Sigmoid colon (tissue), 7 donors: ENCODE data around the gene SETMAR. TPM values are rescaled to one million over a fixed set of nuclear protein-coding genes. Genes with fewer than 3 reads are reported as not detected.
A peak's percentile ranks its signal among the peaks of the same experiment; 100 is the strongest.

Experiments
- DNase-seq: peaks from one replicate; pipeline ENCODE4 v3.0.0-alpha.2; 2019
- H3K27ac ChIP-seq, 4 donors: fragments of 200-600 bp; sonication (generic); one replicate each; pipeline ENCODE4 v1.5.1; 2016 to 2019; ENCODE audit warnings: mild to moderate bottlenecking in 1 of 4
- H3K27me3 ChIP-seq, 3 donors: fragments of 200-600 bp; sonication (generic); one replicate each; pipeline ENCODE4 v1.5.1; 2019; ENCODE audit warnings: mild to moderate bottlenecking in 1 of 3
- H3K36me3 ChIP-seq, 4 donors: fragments of 200-600 bp; sonication (generic); one replicate each; pipeline ENCODE4 v1.5.1; 2016 to 2019
- H3K4me1 ChIP-seq, 4 donors: fragments of 200-600 bp; sonication (generic); one replicate each; pipeline ENCODE4 v1.5.1; 2017 to 2019
- H3K4me3 ChIP-seq, 4 donors: fragments of 200-600 bp; sonication (generic); one replicate each; pipeline ENCODE4 v1.5.1; 2017 to 2019; ENCODE audit warnings: mild to moderate bottlenecking in 2 of 4, moderate library complexity in 1 of 4
- H3K9me3 ChIP-seq, 4 donors: fragments of 200-600 bp in 3 of 4; sonication (generic) in 3 of 4; one replicate each; pipeline versions ENCODE4 v1.5.1 to v1.6.1; 2013 to 2019
- CTCF ChIP-seq, 4 experiments: fragments of 450-650 bp in 3 of 4; fragments of 200-600 bp in 1 of 4; IDR thresholded peaks; one replicate each; pipeline ENCODE4 v1.5.1; 2016 to 2019; ENCODE audit warnings: antibody characterized with exemption in 4 of 4, mild to moderate bottlenecking in 3 of 4, moderate library complexity in 2 of 4
- EP300 ChIP-seq, 4 donors: sonication (generic); formaldehyde crosslinking; IDR thresholded peaks; one replicate each; pipeline ENCODE4 v1.6.1; 2017; ENCODE audit warnings: antibody characterized with exemption in 4 of 4
- POLR2A ChIP-seq, 2 donors: fragments of 450-650 bp; IDR thresholded peaks; one replicate each; pipeline ENCODE4 v1.6.1; 2016; ENCODE audit warnings: antibody characterized with exemption in 2 of 2, mild to moderate bottlenecking in 2 of 2, moderate library complexity in 2 of 2
- POLR2AphosphoS5 ChIP-seq, 4 donors: sonication (generic); formaldehyde crosslinking; IDR thresholded peaks; one replicate each; pipeline ENCODE4 v1.6.1; 2017; ENCODE audit warnings: antibody characterized with exemption in 4 of 4
- WGBS, 2 donors: extraction: QIAGEN DNeasy Blood & Tissue Kit; methylation state at CpG; one replicate each; pipeline ENCODE4 v1.1.7; 2013; 5-methylcytosine and 5-hydroxymethylcytosine counted together
- intact Hi-C: fragments of 100-400 bp; cut with DNase I; formaldehyde crosslinking; loops from one replicate; pipeline ENCODE4 v1.15.1; 2023
- polyA plus RNA-seq, 3 donors: library from polyadenylated mRNA; stranded (reverse); fragments of 200-250 nt; gene quantifications; one replicate each; pipeline ENCODE4 v1.2.3, GENCODE V29; 2013
- total RNA-seq, 4 donors: library from RNA; depleted of rRNA; stranded (reverse); fragments of >200 nt; gene quantifications; one replicate each; pipeline ENCODE4 v1.1.0, GENCODE V29; 2016
- donor health status: healthy with polysubstance abuse.
- donor health status: Bipolar disorder and iron deficiency.
- donor health status: healthy.

The SETMAR gene
- total and polyA plus RNA-seq, 7 donors = 8.8 to 36.4 (median 15.3) TPM

DNA sequence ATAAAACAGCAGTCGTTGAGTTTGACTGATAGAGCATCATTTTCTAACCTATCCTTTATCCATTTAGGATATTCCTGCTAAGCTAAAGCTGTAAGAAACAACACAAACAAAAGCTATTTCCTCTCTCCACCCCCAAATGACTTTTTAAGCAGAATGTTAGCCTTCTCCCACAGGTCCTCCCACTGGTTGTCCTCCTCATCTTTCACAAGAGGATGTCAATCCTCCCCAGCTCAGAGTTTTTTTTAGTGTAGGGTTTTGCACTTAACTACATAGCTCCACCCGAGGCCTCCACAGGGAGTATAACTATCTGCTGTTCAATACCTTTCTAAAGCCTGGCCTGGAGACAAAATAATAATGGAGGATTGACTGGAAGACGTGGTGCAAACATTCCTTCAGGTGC, 7.8 kb downstream of the SETMAR start:
- TF ChIP-seq EP300 (IDR thresholded peaks at IDR 0.05) = no peak
- no peak for TF ChIP-seq POLR2A (IDR thresholded peaks at IDR 0.05)
- no peak for TF ChIP-seq POLR2AphosphoS5 (IDR thresholded peaks at IDR 0.05)
- no peak for TF ChIP-seq CTCF (IDR thresholded peaks at IDR 0.05)
- H3K9me3 ChIP-seq = no peaks in the 10 kb centered on the region
- no peak for DNase-seq
- peaks cover 0 to 29% (median 22%) of the 10 kb centered on the region in 4 donors for H3K4me1 ChIP-seq
- no peak overlapping the region for H3K4me3 ChIP-seq
- H3K27me3 ChIP-seq = no peaks in the 10 kb centered on the region
- intact Hi-C loops = no loop called here
- 80 to 86% methylated on average over 3 of the region's 3 CpGs for WGBS, 2 donors
- peaks cover 0 to 24% (median 0%) of the 10 kb centered on the region in 4 donors for H3K36me3 ChIP-seq
- H3K27ac ChIP-seq = no peak overlapping the region

- peaks cover 0 to 25% (median 17%) of the 10 kb centered on the region in 4 donors for H3K4me1 ChIP-seq
- TF ChIP-seq POLR2AphosphoS5 (IDR thresholded peaks at IDR 0.05) (no peak), POLR2A (IDR thresholded peaks at IDR 0.05) (no peak), EP300 (IDR thresholded peaks at IDR 0.05) (no peak), CTCF (IDR thresholded peaks at IDR 0.05) (no peak)
These were observed 8.3 kb downstream of the SETMAR start for GRCh38 chr3:4311496-4311895.

DNA sequence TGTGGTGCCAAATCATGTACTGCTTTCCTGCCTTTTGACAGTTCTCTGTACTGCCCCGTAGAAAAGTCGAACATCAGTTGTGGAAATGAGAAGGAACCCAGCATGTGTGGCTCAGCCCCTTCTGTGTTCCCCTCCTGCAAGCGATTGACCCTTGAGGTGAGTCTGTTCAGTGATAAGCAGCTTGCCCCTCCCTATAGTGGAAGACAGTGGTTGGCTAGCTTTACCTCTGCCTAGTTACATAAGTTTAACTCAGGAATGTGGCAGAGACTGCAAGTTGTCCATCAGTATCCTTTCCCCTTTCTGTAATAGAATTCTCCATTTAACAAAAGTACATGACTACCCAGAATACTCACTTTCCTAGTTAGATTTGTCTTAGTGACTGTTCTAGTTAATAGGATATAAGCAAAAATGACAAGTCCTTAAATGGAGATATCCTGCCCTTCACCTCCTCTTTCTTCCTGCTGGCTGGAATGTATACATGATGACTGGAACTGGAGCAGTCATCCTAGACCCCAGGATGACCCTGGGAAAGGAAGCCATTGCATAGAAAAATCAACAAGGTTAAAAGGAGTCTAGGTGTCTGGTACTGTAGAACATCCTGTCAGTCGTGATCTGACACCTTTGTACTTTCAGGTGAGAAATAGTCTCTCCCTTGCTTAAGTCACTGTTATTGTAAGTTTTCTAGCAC, 10.6 kb downstream of the SETMAR start:
- no peak for DNase-seq
- TF ChIP-seq POLR2AphosphoS5 (IDR thresholded peaks at IDR 0.05) (no peak), CTCF (IDR thresholded peaks at IDR 0.05) (no peak), POLR2A (IDR thresholded peaks at IDR 0.05) (no peak)
- no peaks in the 10 kb centered on the region for H3K27me3 ChIP-seq
- intact Hi-C loops = no loop called here
- WGBS, 2 donors = 85 to 90% methylated on average over 4 of the region's 4 CpGs
- H3K36me3 ChIP-seq = peaks cover 0 to 37% (median 4%) of the 10 kb centered on the region in 4 donors
- H3K27ac ChIP-seq = peak overlapping the region in 1 of 4 donors; percentile 4
- H3K4me1 ChIP-seq = peaks cover 0 to 12% (median 0%) of the 10 kb centered on the region in 4 donors
- no peaks in the 10 kb centered on the region for H3K9me3 ChIP-seq
- H3K4me3 ChIP-seq = no peak overlapping the region

More at GRCh38 chr3:4311496-4311895, 8.3 kb downstream of the SETMAR start:
- Histone ChIP-seq H3K27me3 (no peaks in the 10 kb centered on the region), H3K36me3 (peaks cover 0 to 30% (median 2%) of the 10 kb centered on the region in 4 donors), H3K4me3 (no peak overlapping the region), H3K27ac (no peak overlapping the region), H3K9me3 (no peaks in the 10 kb centered on the region)
- intact Hi-C loops = no loop called here
- no peak for DNase-seq

- intact Hi-C loops = no loop called here
These were observed 11.5 kb downstream of the SETMAR start for GRCh38 chr3:4314688-4315087.

More at GRCh38 chr3:4314688-4315087, 11.5 kb downstream of the SETMAR start:
- Histone ChIP-seq H3K9me3 (no peaks in the 10 kb centered on the region), H3K27me3 (no peaks in the 10 kb centered on the region), H3K27ac (peak overlapping the region in 1 of 4 donors; percentile 4), H3K4me1 (peaks cover 0 to 6% (median 1%) of the 10 kb centered on the region in 4 donors), H3K36me3 (peaks cover 0 to 37% (median 4%) of the 10 kb centered on the region in 4 donors), H3K4me3 (no peak overlapping the region)
- TF ChIP-seq CTCF (IDR thresholded peaks at IDR 0.05) (no peak), EP300 (IDR thresholded peaks at IDR 0.05) (no peak), POLR2AphosphoS5 (IDR thresholded peaks at IDR 0.05) (no peak), POLR2A (IDR thresholded peaks at IDR 0.05) (no peak)
- no peak for DNase-seq
- 68 to 90% methylated on average over 4 of the region's 4 CpGs for WGBS, 2 donors
